Activated CD4-positive, alpha-beta T cell treated with anti-CD3 and anti-CD28 coated beads for 48 hours (primary cell): ENCODE data around the gene ZNF654.
"Not testable (repeated sequence)": the region's sequence is repeated elsewhere in the genome, so short reads cannot be mapped to it uniquely, and the experiment has no call there.

ENCODE experiments used
- DNase-seq: peaks from one replicate; pipeline ENCODE4 v3.0.0-alpha.2; 2020

The ZNF654 gene

DNA sequence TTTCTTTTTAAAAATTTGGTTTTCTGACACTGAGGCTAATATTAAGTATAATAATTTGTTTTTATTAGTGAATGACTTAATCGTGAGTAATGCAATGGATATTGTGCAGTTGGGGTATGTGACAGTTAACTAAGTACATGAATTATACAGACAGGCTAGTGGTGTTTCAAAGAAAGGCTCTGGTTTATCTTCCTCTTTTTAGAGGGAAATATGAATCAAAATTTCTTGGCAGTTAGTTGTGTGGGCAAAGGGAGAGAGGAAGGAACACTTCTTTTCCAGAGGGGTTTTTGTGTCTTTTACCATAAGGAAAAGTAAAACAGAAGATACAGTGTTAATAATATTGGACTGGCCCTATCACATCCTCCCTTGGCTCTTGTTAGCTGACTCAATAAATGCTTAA is 2.7 kb downstream of the ZNF654 start:
- DNase-seq = no peak

DNA sequence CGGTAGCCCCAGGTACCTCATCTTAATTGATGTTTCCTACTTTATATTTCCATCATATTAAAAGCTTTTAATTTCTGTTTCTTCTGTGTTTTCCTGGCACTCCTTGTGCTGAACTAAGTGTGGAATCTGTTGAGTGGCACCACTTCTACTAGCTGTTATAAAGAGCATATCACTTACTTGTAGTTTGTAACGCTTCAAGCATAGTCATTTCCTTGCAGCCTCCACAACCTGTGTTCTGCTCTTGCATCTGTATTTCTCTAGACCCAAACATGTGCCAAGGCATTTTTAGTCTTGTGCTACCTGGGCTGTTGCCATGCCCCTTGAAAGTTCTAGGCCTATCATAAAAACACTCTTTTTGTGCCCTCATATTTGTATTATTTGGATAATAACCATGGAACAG is 16.0 kb downstream of the ZNF654 start:
- DNase-seq = no peak

DNA sequence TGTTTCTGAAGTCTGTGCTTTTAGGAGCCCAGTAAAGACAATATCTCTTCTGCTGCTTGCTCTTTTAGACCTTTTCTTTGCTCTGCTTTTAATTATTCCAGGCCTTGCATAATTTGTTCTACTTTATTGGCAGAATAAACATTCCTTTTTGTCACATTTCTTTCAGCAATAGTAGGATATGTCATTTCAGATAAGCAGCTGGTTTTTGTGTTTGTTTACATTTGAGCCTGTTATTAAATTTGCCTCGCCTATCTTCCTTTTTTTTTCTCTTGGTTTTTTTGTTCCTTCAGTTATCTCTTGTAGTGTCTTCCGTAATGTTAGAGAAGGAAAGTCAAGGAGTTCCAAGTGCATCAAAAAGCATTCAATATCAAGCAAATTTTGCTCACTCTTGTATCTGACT is 16.4 kb downstream of the ZNF654 start:
- DNase-seq = no peak

DNA sequence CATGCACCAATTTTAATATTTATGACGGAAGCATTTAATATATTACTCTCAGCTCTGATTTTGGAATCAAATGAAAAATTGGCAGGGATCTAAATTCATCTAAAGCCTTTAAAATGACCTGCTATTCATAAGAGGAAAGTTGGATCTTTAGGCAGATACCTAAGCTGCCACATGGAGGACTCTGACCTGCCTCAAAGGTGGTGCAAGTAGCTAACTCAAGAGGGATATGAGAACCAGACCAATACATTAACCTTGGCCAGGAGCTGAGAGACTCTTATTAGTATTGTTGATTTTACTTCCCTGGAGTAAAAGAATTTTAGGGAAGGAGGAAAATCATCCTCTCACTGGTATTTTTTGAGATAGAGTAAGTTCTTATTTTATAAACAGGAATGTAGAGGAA is 17.7 kb downstream of the ZNF654 start:
- DNase-seq = no peak

DNA sequence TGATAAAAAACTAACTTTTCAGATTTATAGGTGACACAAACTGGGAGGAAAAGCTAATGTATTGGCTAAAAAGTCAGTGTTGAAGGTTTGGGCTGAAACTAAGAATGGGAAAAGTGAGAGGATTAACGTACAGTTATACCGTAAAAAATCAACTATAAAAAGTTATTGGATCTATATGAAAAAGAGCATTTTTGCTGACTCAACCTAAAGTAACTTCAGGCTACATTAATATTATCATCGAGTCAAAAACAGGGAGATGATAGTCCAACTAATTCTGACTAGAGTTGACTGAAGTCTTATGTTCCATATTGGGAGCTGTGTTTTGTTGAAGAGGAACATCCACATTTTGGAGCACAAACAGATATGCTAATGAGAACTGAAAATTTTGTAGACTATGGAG is 19.9 kb downstream of the ZNF654 start:
- DNase-seq = no peak

DNA sequence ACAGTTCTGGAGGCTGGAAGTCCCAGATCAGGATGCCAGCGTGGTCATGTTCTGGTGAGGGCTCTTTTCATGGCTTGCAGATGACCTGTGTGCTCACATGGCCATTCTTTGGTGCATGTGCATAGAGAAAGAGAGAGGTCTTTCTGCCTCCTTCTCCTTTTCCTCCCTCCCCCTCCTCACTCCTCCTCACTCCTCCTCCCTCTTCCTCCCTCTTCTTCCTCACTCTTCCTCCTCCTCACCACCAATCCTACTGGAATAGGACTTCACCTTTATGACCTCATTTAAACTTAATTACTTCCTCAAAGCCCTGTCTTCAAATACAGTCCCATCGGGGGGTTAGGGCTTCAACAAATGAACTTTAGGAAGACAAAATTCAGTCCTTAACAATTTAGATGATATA is 23.8 kb downstream of the ZNF654 start:
- no peak for DNase-seq

DNA sequence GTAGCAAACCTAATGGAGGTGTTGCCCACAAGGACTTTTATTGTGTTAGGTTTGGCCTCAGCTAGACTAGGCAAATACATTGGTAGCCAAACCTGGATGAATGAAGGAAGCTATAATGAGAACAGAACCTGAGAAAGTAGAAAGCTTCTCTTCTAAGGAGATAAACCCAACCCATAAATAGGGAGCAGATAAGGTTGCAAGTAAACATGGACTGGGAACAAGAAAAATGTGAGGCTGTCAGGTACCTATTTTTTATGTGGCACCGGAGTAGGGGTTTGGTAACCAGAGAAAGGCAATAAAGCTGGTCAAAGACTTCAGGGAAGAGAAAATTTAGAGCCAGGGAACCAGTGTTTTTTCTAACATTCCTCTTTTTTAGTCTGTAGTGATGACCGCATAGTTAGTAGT is 25.0 kb downstream of the ZNF654 start:
- DNase-seq = no peak

DNA sequence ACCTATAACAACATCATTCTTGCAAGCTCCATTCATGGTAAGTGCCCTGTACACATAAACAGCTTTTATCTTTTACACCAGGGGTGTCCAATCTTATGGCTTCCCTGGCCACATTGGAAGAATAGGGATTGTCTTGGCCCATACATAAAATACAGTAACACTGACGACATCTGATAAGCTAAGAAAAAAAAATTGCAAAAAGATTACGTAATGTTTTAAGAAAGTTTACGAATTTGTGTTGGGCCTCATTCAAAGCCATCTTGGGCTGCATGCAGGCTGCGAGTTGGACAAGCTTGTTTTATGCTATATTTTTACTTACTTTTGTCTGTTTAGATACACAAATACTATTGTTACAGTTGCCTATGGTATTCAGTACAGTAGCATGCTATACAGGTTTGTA is 31.6 kb downstream of the ZNF654 start:
- DNase-seq = no peak

DNA sequence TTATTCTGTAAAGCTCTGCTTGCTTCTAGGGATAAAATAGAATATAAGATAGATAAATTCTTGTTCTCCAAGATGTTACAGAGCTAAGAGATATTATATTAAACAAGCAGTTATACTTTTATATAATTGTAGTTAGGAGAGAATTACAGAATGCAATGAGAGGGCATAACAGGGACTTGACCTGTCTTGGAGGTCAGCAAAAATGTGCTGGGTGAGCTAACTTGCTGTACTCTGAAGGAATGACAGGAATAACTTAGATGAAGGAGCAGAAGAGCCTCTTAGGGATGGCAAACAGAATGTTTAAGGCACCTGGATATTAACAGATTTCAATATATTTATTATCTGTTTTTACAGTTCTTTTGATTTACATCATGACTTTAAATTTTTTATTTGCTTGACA is 33.2 kb downstream of the ZNF654 start:
- DNase-seq = no peak

DNA sequence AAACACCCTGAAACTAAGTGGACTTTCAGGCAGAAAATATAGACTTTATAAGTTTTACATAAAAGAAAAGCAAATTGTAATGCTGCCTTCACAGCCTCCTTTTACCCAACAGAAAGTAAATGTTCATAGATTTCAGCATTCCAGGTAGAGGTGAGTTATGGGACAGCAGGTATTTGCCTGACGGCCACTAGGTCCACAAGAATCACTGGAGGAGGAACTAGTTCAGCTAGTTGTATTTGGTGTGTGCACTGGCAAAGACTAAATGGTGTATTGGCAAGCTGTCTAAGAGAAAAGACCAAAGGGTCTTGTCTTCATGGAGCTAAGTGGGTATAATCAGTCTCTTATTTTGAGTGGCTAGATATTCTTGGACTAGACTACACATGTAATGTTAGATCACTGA is 34.2 kb downstream of the ZNF654 start:
- no peak for DNase-seq

DNA sequence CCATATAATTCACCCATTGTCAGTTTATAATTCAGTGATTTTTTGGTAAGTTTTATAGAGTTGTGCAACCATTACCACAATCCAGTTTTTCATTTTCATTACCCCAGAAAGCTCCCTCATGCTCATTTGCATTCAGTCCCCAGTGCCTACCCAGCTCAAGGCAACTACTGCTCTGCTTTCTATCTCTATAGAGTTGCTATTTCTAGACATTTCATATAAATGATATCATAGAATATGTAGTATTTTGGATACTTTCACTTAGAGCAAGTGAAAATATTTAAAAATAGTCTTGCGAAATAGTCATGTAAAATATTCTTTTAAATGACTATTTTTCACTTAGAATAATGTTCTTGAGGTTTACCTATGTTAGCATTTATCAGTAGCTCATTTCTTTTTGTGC is 42.1 kb downstream of the ZNF654 start:
- DNase-seq = no peak

DNA sequence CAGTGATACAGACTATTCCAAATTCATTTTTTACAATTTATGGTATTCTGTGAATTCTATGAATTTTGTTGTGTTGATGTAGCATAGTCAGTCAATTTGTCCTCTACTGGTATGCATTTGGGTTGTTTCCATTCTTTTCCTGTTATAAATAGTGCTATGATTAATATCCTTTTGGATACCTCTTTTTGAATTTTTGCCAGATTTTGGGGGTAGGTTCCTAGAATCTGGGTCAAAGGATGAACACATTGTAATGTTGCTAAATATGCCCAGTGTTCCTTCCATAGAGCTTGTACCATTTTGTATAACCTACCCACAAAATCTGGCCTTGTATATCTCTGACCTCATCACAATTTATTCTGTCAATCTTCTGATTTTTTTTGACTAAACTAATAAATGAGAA is 46.3 kb downstream of the ZNF654 start:
- no peak for DNase-seq

DNA sequence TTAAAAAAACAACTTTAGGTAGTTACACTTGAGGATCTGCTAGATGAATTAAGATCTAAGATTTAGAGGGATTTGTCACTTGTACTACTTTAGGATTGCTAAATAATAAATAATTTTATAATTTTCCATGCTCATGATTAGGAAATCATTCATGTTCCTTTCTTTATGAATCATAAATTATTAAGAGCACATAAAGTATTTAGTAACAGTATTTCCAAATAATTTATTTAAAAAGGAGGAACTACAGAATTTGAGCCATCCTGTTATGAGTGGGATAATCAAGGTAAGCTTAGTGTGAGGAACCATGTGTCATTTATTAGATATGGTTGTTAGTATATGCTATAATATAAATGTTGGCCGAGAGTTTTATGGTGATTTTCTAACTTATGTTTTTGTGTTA is 53.2 kb downstream of the ZNF654 start:
- DNase-seq = no peak

DNA sequence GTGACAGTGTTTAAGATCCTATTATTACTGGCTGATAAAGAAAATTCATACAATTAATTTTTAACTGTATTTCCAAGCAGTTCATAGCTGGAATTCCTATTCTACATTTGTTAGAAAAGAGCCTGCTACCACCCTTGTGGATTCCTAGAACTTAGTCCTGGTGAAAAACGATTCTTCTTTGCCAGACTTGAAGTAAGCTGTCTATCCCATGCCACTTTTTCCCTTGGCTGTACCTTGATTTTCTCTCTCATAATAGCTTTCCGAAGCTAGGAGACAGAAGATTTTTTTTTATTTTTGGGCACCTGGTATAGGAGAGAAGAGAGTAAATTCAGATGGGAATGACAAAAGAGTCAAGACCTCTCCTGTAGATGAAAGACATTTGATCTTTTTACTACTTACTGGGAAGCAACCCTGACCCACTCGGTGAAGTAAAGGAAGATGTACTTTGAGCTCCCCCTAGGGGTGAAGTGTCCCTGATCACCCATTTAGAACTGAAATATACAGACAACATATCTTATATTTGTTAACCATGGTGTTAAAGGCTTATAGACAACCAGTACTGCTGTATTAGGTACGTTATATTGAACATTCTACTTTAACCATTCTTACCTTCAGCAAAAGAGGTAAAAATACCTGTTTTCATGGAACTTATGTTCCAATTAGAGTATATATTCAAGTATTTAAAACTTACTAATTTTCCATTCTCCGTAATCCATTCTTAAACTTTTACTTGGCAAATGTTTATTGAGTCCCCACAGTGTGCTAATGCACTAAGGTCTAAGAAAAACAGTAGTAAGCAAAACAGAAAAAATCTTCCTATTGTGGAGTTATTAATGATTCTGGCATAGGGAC is 54.5 kb downstream of the ZNF654 start:
- DNase-seq = peak; percentile 60

DNA sequence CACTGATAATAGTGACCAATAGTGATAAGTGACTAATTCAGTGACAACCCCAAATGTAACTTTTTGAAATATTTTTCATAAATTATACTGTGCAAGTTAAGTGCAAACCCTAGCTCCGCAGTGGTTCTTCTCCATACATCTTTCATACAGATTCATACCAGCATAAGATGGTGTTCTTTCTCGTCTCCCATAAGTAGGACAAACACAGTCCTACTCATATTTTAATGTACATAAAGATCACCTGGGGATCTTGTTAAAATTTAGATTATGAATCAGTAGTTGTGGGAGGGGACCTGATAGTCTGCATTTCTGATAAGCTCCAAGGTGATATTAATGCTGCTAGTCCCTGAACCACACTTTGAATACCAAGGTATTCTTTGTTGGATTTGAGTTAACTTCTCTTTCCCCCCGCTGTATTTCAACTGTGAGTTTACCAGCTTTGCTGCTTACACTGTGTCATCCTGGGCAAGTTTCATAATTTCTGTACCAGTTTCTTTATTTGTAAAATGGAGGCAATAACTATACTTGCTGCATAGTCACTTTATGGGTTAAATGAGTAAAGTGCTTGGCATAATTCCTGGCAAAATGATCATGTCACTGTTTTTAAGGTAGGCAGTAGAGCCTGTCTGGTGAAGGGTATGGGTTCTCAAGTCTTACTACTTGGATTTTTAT is 56.0 kb downstream of the ZNF654 start:
- no peak for DNase-seq

DNA sequence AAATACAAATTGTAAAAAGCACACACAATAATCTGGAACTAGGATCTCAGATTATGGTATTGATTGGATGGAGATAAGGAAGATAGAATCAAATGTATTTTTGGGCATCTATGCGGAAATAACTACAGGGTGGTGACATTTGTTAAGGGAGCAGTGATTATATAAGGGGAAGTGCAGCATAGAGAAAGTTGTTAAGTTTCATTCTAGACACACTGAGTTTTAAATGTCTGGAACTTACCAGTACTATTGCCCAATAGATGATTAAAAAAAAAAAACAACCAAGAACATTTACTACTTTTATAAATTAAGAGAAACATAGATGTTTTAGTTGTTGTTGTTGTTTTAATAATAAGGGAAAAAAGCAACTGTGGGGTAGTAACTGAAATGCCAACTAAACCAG is 58.6 kb downstream of the ZNF654 start:
- DNase-seq = no peak

DNA sequence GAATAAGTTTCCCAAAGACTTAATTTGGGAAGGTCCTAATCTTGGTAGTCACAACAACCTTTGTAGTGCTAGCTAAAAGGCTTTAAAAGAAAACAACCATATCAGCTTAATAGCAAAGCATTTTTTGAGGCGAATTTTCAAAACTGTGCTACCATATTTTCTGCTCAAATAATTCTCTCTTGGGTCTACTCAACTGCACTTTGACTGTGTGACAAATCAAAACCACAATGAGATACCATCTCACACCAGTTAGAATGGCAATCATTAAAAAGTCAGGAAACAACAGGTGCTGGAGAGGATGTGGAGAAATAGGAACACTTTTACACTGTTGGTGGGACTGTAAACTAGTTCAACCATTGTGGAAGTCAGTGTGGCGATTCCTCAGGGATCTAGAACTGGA is 59.5 kb downstream of the ZNF654 start:
- DNase-seq = not testable (repeated sequence)

DNA sequence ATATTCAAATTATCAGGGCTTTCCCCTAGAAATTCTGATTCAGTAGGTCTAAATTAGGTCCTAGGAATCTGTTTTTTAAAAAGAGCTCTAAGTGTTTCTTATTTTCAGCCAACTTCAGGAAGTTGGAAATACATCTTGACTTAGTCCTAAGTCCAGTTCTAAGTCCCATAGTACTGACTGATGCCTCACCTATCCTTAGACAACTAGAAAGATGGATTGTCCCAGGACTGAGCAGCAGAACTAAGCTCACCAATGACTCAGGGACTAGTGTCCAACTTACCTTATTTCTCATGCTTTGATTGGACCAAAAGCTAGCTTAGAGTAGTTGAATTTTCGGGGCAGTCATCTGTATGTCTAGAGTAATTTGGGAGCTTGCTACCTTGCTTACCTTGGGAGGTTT is 64.5 kb downstream of the ZNF654 start:
- no peak for DNase-seq

DNA sequence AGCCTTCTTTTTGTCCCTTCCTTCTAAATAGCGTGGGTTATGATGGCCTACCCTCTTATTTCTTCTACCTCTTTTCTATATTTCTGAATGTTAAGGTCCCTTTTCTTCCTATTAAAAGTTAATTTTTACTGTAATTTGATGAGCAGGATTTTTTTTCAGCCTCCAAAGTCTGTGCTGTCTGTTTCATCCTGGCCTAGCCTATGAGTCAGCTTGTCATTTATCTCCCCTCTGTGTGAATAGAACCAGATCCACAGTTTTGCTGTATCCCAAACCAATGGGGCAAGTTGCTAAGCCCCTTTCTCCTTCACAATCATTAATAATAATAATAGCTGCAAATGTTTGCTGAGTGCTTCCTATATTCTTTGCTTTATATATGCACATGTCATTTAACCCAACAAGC is 72.6 kb downstream of the ZNF654 start:
- DNase-seq = no peak

DNA sequence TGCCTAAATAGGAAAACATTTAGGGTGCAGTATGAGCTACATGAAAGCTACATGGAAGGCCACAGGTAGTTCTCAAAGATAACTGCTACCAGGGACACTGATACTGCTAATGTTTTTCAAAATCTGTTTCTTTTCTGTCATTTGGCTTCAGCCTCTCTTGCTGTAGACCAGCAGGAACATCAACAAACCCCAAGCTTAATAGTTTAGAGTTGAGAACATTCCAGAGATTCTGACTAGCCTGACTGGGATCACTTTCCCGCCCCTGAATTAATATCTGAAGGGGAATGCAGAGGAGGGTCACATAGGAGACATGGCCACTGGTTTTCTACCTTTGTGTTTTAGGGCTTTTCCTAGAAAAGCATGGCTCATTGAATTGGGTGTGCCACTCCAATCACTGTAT is 73.8 kb downstream of the ZNF654 start:
- DNase-seq = no peak

DNA sequence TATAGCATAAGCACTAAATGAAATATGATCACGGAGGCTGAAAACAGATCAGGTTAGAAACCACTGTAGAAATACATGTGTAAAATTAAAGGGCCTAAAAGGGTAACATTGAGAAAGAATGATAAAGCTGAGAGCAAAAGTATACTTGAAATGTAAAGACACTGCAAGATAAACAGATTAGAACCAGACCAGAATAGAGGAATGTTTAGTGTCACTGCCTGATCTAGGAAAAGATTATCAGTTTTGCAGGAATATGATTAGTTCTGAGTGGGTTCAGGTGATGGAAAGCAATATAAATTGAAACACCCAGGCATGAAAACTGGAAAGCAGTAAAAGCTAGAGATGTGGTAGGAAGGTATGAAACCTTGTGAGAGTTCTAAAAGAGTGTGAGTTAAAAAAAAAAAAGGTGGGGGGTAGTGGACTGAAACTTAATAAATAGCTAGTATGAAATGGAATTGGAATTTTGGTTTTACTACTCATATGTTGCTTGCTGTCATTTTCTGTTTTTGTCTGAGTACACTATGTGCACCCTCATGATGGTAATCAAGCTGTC is 74.7 kb downstream of the ZNF654 start:
- no peak for DNase-seq

DNA sequence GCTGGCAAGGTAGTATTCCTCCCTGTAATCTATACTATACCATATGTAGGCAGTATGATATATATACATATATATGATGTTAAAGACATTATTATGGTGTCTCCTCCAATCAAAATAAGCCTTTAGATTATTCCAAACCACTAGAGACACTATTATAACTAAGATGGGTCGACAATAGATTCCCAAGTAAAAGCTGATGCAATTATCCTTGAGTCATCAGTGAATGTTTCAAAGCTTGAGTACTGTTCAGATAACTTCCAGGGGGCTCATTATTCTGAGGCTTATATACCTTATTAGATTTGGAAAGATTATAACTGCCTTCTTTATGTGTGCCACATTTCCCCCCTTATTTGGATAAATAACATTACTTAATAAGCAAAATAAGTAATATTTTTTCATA is 78.8 kb downstream of the ZNF654 start:
- no peak for DNase-seq

DNA sequence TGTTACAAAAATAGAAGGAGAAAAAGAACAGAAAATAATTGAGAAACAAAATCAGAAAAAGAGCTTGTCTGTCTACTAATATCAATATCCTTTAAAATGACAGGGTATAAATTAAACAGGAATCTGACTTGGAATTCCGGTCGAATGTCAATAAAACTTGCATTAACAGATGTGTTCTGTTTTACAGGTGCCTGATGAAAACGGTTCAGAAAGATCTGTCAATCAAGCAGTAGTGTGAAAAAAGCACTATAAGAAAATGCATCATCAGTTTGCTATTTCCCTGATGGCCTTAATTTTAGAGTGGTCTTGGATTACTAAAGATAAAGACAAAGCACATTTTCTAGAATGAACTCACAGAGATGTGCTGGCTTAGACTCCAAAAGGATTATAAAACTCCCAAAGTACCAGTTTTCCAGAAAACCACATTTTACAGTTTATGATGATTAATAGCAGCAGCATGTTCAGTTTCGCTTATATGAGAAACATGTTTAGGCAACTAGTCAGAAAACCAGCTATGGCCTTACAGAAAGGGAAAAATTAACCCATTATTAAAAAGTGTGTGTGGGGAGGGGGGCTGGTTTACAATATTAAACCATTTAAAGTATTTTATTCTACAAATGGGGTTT is 82.5 kb downstream of the ZNF654 start:
- DNase-seq = no peak

DNA sequence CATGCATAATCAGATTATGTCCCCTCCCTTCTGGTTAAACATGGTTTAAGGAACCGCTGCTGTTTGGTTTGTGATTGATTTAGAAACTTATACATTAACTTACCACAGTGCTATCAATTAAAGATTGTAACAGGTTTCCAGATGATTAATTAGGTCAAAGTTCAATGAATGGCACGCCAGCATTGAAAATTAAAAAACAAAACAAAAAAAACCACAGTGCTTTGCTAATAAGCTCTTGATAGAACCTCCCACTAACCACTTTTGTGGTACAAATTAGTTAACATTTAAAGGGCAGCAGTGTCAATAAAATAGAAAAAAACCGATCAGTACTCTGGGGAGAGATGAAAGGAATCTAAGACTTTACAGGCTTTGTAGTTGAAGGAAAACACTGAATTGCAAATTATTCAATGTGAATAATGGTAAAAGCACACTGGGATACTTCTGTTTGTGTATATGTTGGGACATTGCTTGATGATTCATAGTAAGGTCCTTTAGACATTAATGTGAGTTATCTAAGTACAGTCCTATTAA is 83.1 kb downstream of the ZNF654 start:
- no peak for DNase-seq
